Measurements from ENCODE around the gene MYH6.

DNA sequence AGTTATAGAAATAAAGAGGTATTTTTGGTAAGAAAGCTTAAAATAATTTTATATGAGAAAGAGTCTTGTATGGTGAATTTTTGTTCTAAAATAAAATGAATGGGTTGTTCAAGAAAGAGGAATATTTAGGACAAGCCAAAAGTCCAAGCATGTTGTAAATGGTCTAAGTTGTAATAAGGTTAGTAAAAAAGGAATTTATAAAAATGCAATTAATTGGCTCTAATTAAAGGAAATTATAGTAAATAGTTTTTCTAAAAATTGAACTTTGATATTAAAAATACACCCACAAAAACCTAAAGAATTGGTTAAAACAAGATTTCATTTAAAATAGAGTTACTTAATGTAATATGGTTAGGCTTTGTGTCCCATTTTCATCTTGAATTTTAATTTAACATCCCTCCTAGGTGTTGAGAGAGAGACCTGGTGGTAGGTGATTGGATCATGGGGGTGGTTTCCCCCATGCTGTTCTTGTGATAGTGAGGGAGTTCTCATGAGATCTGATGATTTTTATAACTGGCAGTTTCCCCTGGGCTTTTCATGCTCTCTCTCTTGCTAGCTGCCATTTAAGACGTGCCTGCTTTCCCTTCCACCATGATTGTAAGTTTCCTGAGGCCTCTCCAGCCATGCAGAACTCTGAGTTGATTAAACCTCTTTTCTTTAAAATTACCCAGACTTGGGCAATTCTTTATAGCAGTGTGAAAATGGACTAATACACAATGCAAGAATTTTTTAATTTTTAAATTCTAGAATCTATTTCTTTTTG lies 68.4 kb downstream of the MYH6 start:
- TF ChIP-seq POLR2AphosphoS5 (IDR thresholded peaks at IDR 0.05; ENCODE audit: low read depth, low read length): no peak
- no peak for TF ChIP-seq CTCF (IDR thresholded peaks at IDR 0.05)
- TF ChIP-seq, protein P1, sequence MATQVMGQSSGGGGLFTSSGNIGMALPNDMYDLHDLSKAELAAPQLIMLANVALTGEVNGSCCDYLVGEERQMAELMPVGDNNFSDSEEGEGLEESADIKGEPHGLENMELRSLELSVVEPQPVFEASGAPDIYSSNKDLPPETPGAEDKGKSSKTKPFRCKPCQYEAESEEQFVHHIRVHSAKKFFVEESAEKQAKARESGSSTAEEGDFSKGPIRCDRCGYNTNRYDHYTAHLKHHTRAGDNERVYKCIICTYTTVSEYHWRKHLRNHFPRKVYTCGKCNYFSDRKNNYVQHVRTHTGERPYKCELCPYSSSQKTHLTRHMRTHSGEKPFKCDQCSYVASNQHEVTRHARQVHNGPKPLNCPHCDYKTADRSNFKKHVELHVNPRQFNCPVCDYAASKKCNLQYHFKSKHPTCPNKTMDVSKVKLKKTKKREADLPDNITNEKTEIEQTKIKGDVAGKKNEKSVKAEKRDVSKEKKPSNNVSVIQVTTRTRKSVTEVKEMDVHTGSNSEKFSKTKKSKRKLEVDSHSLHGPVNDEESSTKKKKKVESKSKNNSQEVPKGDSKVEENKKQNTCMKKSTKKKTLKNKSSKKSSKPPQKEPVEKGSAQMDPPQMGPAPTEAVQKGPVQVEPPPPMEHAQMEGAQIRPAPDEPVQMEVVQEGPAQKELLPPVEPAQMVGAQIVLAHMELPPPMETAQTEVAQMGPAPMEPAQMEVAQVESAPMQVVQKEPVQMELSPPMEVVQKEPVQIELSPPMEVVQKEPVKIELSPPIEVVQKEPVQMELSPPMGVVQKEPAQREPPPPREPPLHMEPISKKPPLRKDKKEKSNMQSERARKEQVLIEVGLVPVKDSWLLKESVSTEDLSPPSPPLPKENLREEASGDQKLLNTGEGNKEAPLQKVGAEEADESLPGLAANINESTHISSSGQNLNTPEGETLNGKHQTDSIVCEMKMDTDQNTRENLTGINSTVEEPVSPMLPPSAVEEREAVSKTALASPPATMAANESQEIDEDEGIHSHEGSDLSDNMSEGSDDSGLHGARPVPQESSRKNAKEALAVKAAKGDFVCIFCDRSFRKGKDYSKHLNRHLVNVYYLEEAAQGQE (IDR thresholded peaks at IDR 0.05; ENCODE audit: insufficient read depth in 1 of 2, low read depth in 2 of 2, low read length in 1 of 2): no peak
